Measurements from ENCODE around the gene SMURF1. TPM values are rescaled to one million over a fixed set of nuclear protein-coding genes. Genes with fewer than 3 reads are reported as not detected.

The SMURF1 gene
- 10 to 100 TPM; 26.9 to 74.9 (median 30.2) TPM for total RNA-seq

- H3K4me3 ChIP-seq: peak within 1 kb of the TSS; percentile 100
- H3K27ac ChIP-seq: peak within 1 kb of the TSS; percentile 100
- H3K27me3 ChIP-seq: no peaks in the 10 kb centered on the region
- peaks cover 40% of the 10 kb centered on the region for H3K4me1 ChIP-seq
- H3K36me3 ChIP-seq: no peaks in the 10 kb centered on the region
- WGBS: 3% methylated on average over 9 of the region's 94 CpGs
- no peaks in the 10 kb centered on the region for H3K9me3 ChIP-seq
- DNase-seq (ENCODE audit: low spot score in 2 of 2): peak; percentile 84 to 87
- peak in 1 of 2 donors; percentile 45 for TF ChIP-seq POLR2A (IDR thresholded peaks at IDR 0.05)
- TF ChIP-seq, protein P1, sequence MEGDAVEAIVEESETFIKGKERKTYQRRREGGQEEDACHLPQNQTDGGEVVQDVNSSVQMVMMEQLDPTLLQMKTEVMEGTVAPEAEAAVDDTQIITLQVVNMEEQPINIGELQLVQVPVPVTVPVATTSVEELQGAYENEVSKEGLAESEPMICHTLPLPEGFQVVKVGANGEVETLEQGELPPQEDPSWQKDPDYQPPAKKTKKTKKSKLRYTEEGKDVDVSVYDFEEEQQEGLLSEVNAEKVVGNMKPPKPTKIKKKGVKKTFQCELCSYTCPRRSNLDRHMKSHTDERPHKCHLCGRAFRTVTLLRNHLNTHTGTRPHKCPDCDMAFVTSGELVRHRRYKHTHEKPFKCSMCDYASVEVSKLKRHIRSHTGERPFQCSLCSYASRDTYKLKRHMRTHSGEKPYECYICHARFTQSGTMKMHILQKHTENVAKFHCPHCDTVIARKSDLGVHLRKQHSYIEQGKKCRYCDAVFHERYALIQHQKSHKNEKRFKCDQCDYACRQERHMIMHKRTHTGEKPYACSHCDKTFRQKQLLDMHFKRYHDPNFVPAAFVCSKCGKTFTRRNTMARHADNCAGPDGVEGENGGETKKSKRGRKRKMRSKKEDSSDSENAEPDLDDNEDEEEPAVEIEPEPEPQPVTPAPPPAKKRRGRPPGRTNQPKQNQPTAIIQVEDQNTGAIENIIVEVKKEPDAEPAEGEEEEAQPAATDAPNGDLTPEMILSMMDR (IDR thresholded peaks at IDR 0.05): no peak
These were observed at the start of gene SMURF1 for GRCh38 chr7:99143853-99144672. SMURF1 (minus strand) TSS chr7:99144108; CDS start chr7:99143780, 328 bp downstream.

DNA sequence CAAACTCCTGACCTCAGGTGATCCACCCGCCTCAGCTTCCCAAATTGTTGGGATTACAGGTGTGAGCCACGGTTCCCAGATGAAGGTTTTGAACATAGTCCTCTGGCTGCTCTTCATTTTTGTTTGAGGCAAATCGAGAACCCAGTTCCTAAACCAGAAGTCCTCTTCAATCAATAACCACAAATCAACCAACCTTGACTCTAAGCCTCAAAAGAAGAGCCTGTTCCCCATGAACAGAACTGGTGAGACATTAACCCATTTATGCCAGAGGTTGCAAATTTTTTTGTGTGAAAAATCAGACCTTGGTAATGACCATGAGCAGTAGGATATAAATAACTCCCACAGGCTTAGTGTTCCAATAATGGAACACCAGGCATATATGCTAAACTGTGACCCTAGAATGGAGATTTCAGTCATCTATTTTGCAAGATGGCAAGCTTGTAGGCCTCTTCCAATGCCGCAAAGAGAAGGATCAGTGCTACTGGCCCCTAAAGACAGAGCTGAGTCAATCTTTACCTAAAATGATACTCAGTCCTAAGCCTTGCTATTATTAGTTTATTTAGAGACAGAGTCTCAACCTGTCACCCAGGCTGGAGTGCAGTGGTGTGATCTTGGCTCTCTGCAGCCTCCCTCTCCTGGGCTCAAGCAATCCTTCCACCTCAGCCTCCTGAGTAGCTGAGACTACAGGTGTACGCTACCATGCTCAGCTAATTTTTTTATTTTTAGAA is 48.1 kb upstream of the SMURF1 start:
- Histone ChIP-seq H3K9me3 (no peaks in the 10 kb centered on the region), H3K27ac (no peak overlapping the region), H3K4me3 (no peak overlapping the region), H3K27me3 (no peaks in the 10 kb centered on the region), H3K36me3 (no peaks in the 10 kb centered on the region), H3K4me1 (no peaks in the 10 kb centered on the region)
- no peak for TF ChIP-seq POLR2A (IDR thresholded peaks at IDR 0.05)
- no peak for TF ChIP-seq POLR2AphosphoS5 (IDR thresholded peaks at IDR 0.05)
- TF ChIP-seq EP300 (IDR thresholded peaks at IDR 0.05): no peak
- TF ChIP-seq, protein P1 (IDR thresholded peaks at IDR 0.05): no peak
- 97% methylated on average over 5 of the region's 5 CpGs for WGBS
- no peak for DNase-seq (ENCODE audit: low spot score in 2 of 2)

GRCh38 chr7:99190359-99191009 is 46.6 kb upstream of the SMURF1 start:
- H3K4me1 ChIP-seq: no peaks in the 10 kb centered on the region
- no peak overlapping the region for H3K27ac ChIP-seq
- H3K9me3 ChIP-seq: no peaks in the 10 kb centered on the region
- no peaks in the 10 kb centered on the region for H3K36me3 ChIP-seq
- 82% methylated on average over 7 of the region's 7 CpGs for WGBS
- no peak for TF ChIP-seq EP300 (IDR thresholded peaks at IDR 0.05)
- no peak for TF ChIP-seq POLR2AphosphoS5 (IDR thresholded peaks at IDR 0.05)
- TF ChIP-seq, protein P1 (IDR thresholded peaks at IDR 0.05): no peak
- TF ChIP-seq POLR2A (IDR thresholded peaks at IDR 0.05): no peak
- no peak overlapping the region for H3K4me3 ChIP-seq
- no peak for DNase-seq (ENCODE audit: low spot score in 2 of 2)
- no peaks in the 10 kb centered on the region for H3K27me3 ChIP-seq

DNA sequence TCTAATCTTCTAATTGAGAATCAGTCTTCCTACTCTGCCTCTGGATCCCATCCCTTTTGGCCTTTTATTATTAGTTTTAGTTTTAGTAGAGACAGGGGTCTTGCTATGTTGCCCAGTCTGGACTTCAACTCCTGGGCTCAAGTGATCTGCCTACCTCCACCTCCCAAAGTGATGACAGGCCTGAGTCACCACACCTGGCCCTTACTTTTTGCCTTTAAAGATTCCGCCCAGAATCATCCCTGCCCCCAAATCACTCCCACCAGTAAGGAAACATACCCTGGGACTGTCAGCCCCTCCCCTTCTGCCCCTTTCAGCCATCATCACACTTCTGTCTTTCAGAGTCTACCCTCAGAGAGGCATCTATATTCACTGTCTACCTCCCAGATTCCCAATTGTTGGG is 45.3 kb upstream of the SMURF1 start:
- Histone ChIP-seq H3K4me1 (no peaks in the 10 kb centered on the region), H3K4me3 (no peak overlapping the region), H3K27ac (no peak overlapping the region), H3K9me3 (no peaks in the 10 kb centered on the region), H3K36me3 (no peaks in the 10 kb centered on the region), H3K27me3 (no peaks in the 10 kb centered on the region)
- no peak for TF ChIP-seq EP300 (IDR thresholded peaks at IDR 0.05)
- no peak for TF ChIP-seq POLR2A (IDR thresholded peaks at IDR 0.05)
- no peak for TF ChIP-seq POLR2AphosphoS5 (IDR thresholded peaks at IDR 0.05)
- TF ChIP-seq, protein P1 (IDR thresholded peaks at IDR 0.05): no peak
- 92% methylated on average over 1 of the region's 1 CpG for WGBS
- no peak for DNase-seq (ENCODE audit: low spot score in 2 of 2)

DNA sequence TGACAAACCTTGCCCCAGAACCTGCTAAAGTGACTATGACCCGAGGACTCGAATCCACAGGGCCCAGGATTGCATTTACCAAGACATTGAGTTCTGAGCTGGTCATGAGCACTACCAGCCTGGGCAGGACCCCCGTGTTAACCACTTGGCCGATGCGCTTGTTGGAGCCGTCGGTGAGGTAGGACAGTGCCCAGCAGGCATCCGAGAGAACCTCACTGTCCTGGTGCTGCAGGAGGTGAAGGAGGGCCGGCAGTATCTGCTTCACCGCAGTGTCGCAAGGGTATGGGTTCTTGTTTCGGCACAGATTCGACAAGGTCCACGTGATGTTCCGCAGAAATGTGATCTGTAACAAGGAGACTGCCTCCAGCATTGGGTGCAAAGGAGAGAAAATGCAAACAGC is 44.3 kb upstream of the SMURF1 start:
- Histone ChIP-seq H3K9me3 (no peaks in the 10 kb centered on the region), H3K27ac (no peak overlapping the region), H3K4me3 (no peak overlapping the region), H3K27me3 (no peaks in the 10 kb centered on the region), H3K36me3 (no peaks in the 10 kb centered on the region), H3K4me1 (no peaks in the 10 kb centered on the region)
- 90% methylated on average over 13 of the region's 15 CpGs for WGBS
- DNase-seq (ENCODE audit: low spot score in 2 of 2): no peak
- TF ChIP-seq, protein P1 (IDR thresholded peaks at IDR 0.05): no peak
- TF ChIP-seq POLR2A (IDR thresholded peaks at IDR 0.05) (no peak), EP300 (IDR thresholded peaks at IDR 0.05) (no peak), POLR2AphosphoS5 (IDR thresholded peaks at IDR 0.05) (no peak)

Data from suprapubic skin (tissue), 4 donors.